ENCODE measurements around the gene GMDS.
"Not testable (repeated sequence)": the region's sequence is repeated elsewhere in the genome, so short reads cannot be mapped to it uniquely, and the experiment has no call there.

GMDS gene

GRCh38 chr6:1858196-1858595 lies 387.2 kb downstream of the GMDS start:
- no peak for DNase-seq (ENCODE audit: low read depth)

- DNase-seq (ENCODE audit: low read depth) = no peak
Observed at GRCh38 chr6:1856381-1856780, 389.0 kb downstream of the GMDS start.

GRCh38 chr6:1855890-1856289 lies 389.5 kb downstream of the GMDS start:
- DNase-seq (ENCODE audit: low read depth) = no peak

- no peak for DNase-seq (ENCODE audit: low read depth)
Observed at GRCh38 chr6:1854296-1854695, 391.1 kb downstream of the GMDS start.

- DNase-seq (ENCODE audit: low read depth) = no peak
Observed at GRCh38 chr6:1853761-1854160, 391.6 kb downstream of the GMDS start.

- DNase-seq (ENCODE audit: low read depth) = no peak
Observed at GRCh38 chr6:1851681-1852456, 393.5 kb downstream of the GMDS start.

- DNase-seq (ENCODE audit: low read depth) = no peak
Observed at GRCh38 chr6:1850840-1851157, 394.6 kb downstream of the GMDS start.

GRCh38 chr6:1850121-1850839 lies 395.1 kb downstream of the GMDS start:
- DNase-seq (ENCODE audit: low read depth) = no peak

GRCh38 chr6:1849691-1850090 lies 395.7 kb downstream of the GMDS start:
- DNase-seq (ENCODE audit: low read depth) = no peak

GRCh38 chr6:1848752-1849151 lies 396.7 kb downstream of the GMDS start:
- DNase-seq (ENCODE audit: low read depth) = no peak

- DNase-seq (ENCODE audit: low read depth) = no peak
Observed at GRCh38 chr6:1846611-1847010, 398.8 kb downstream of the GMDS start.

GRCh38 chr6:1845543-1845942 lies 399.9 kb downstream of the GMDS start:
- DNase-seq (ENCODE audit: low read depth) = not testable (repeated sequence)

GRCh38 chr6:1842334-1842733 lies 403.1 kb downstream of the GMDS start:
- no peak for DNase-seq (ENCODE audit: low read depth)

GRCh38 chr6:1841136-1841535 lies 404.3 kb downstream of the GMDS start:
- no peak for DNase-seq (ENCODE audit: low read depth)

GRCh38 chr6:1840491-1841121 lies 404.8 kb downstream of the GMDS start:
- no peak for DNase-seq (ENCODE audit: low read depth)

- no peak for DNase-seq (ENCODE audit: low read depth)
Observed at GRCh38 chr6:1839361-1839760, 406.0 kb downstream of the GMDS start.

- DNase-seq (ENCODE audit: low read depth) = no peak
Observed at GRCh38 chr6:1838604-1839213, 406.7 kb downstream of the GMDS start.

- no peak for DNase-seq (ENCODE audit: low read depth)
Observed at GRCh38 chr6:1837826-1838225, 407.6 kb downstream of the GMDS start.

- DNase-seq (ENCODE audit: low read depth) = no peak
Observed at GRCh38 chr6:1836690-1837089, 408.7 kb downstream of the GMDS start.

GRCh38 chr6:1834646-1835516 lies 410.5 kb downstream of the GMDS start:
- no peak for DNase-seq (ENCODE audit: low read depth)

- DNase-seq (ENCODE audit: low read depth) = no peak
Observed at GRCh38 chr6:1834207-1834606, 411.2 kb downstream of the GMDS start.

Data from stimulated activated CD8-positive, alpha-beta memory T cell treated with anti-CD3 and anti-CD28 coated beads, Interleukin-4, amount 100 ng/mL, for 24 hours (primary cell).